ENCODE data around the gene DOHH.

DOHH gene

GRCh38 chr19:3459089-3459881, 41.2 kb downstream of the DOHH start:
- H3K27me3 ChIP-seq (ENCODE audit: insufficient read depth, low read length), result no peaks in the 10 kb centered on the region
- TF ChIP-seq CTCF (IDR thresholded peaks at IDR 0.05; ENCODE audit: low read length) (no peak), EZH2 (IDR thresholded peaks at IDR 0.05; ENCODE audit: borderline replicate concordance, low read length) (no peak)
- no peak overlapping the region for H3K27ac ChIP-seq (ENCODE audit: low read depth, low read length, poor library complexity, severe bottlenecking)
- H2AFZ ChIP-seq (ENCODE audit: low read length), result no peak overlapping the region
- H3F3A ChIP-seq (ENCODE audit: insufficient read depth, low read length), result no peaks in the 10 kb centered on the region
- H3K9me2 ChIP-seq (ENCODE audit: low read depth, low read length), result no peaks in the 10 kb centered on the region
- no peaks in the 10 kb centered on the region for H4K20me1 ChIP-seq (ENCODE audit: insufficient read depth, low read length)
- no peaks in the 10 kb centered on the region for H3K9me3 ChIP-seq (ENCODE audit: low read length)
- H3K4me3 ChIP-seq (ENCODE audit: low read depth, low read length, poor library complexity, severe bottlenecking), result no peak overlapping the region
- no peaks in the 10 kb centered on the region for H3K36me3 ChIP-seq (ENCODE audit: insufficient read depth, low read length)
- no peaks in the 10 kb centered on the region for H3K4me1 ChIP-seq (ENCODE audit: insufficient read depth, low read length, severe bottlenecking)
- no peak overlapping the region for H3K4me2 ChIP-seq (ENCODE audit: low read length)
- H3K9ac ChIP-seq (ENCODE audit: low read length), result no peak overlapping the region
- H3K79me2 ChIP-seq (ENCODE audit: insufficient read depth, low read length), result no peaks in the 10 kb centered on the region

DNA sequence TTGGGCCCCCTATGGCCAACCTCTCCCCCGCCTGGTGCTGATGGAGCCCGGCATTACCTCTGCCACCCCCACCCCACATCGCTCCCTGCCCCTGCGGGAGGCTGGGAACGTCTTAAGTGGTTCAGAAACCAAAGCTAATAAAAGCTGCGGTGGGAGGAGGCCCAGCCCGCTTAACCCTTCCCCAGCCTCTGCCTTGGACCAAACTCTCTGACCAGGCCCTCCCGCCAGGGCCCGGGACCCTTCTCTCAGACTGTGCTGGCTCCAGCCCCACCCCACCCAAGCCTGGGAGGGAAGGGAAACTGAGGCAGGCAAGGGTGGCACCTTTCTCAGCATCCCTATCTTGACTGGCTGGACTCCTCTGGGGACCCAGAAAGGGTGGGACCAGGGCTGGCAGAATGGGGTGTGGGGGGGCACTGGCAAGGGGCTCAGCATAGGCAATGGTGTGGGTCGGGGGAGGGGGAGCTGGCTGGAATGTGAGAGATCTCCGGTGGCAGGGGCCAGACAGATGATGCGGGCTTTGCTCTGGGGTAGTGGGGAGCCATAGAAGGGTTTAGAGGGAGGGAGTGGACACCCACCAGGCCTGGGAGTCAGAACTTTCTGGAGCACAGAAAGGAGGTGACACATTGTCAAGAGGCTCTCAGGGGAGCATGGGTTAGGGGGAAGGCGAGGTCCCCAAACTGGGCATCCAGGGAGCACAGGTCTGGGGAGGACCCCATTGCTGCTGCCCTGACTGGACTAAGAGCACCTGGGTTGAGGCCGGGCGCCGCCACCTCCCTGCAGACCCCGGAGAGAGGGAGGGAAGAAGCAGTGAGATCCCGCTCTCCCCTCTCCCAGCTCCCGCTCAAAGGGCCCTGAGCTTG, 42.0 kb downstream of the DOHH start:
- H3K9me2 ChIP-seq (ENCODE audit: low read depth, low read length), result no peaks in the 10 kb centered on the region
- H3K4me3 ChIP-seq (ENCODE audit: low read depth, low read length, poor library complexity, severe bottlenecking), result no peak overlapping the region
- H3K9me3 ChIP-seq (ENCODE audit: low read length), result no peaks in the 10 kb centered on the region
- no peak overlapping the region for H3K27ac ChIP-seq (ENCODE audit: low read depth, low read length, poor library complexity, severe bottlenecking)
- no peaks in the 10 kb centered on the region for H4K20me1 ChIP-seq (ENCODE audit: insufficient read depth, low read length)
- TF ChIP-seq EZH2 (IDR thresholded peaks at IDR 0.05; ENCODE audit: borderline replicate concordance, low read length) (no peak), CTCF (IDR thresholded peaks at IDR 0.05; ENCODE audit: low read length) (no peak)
- no peaks in the 10 kb centered on the region for H3K36me3 ChIP-seq (ENCODE audit: insufficient read depth, low read length)
- no peaks in the 10 kb centered on the region for H3K27me3 ChIP-seq (ENCODE audit: insufficient read depth, low read length)
- no peak overlapping the region for H3K4me2 ChIP-seq (ENCODE audit: low read length)
- H3F3A ChIP-seq (ENCODE audit: insufficient read depth, low read length), result no peaks in the 10 kb centered on the region
- H3K4me1 ChIP-seq (ENCODE audit: insufficient read depth, low read length, severe bottlenecking), result no peaks in the 10 kb centered on the region
- H3K79me2 ChIP-seq (ENCODE audit: insufficient read depth, low read length), result no peaks in the 10 kb centered on the region
- H2AFZ ChIP-seq (ENCODE audit: low read length), result no peak overlapping the region
- H3K9ac ChIP-seq (ENCODE audit: low read length), result no peak overlapping the region

DNA sequence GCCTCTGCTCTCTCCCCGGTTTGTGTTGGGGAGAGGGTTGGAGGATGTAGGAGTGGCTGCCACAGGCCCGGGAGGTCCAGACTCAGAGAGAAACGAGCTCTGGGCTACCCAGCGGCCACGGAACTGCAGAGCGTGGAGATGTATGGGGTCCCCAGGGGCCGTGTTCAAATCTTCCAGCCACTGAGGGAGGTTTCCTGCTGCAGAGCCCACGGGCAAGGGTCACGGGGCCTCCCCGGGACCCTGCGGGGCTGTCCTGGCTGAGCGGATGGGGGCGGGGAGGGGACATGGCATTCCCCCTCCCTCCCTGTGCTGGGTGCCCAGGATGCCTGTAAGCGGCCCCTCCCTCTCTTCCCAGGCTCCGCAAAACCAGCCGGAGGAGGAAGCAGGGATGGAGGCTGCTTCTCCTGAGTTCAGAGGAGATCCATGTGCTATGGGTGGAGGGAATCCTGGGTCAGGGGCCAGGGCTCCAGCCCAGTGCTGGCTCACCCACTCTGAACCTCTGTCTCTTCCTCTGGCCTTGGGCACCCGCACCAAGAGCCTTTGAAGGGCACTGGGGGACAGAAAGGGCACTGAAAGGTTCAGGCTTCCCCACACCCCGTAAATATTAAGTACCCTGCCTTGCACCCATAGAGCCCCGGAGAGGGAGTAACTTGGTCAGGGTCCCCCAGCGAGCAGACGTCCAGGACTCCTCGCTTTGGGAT, 42.8 kb downstream of the DOHH start:
- Histone ChIP-seq H3K9me2 (ENCODE audit: low read depth, low read length) (no peaks in the 10 kb centered on the region), H3K4me1 (ENCODE audit: insufficient read depth, low read length, severe bottlenecking) (no peaks in the 10 kb centered on the region), H2AFZ (ENCODE audit: low read length) (no peak overlapping the region), H3K4me3 (ENCODE audit: low read depth, low read length, poor library complexity, severe bottlenecking) (no peak overlapping the region), H3K27ac (ENCODE audit: low read depth, low read length, poor library complexity, severe bottlenecking) (no peak overlapping the region), H3K9ac (ENCODE audit: low read length) (no peak overlapping the region), H3K36me3 (ENCODE audit: insufficient read depth, low read length) (no peaks in the 10 kb centered on the region; the same call in 1 of the 2 replicates), H3K79me2 (ENCODE audit: insufficient read depth, low read length) (no peaks in the 10 kb centered on the region), H3K9me3 (ENCODE audit: low read length) (no peaks in the 10 kb centered on the region), H3K27me3 (ENCODE audit: insufficient read depth, low read length) (no peaks in the 10 kb centered on the region), H3F3A (ENCODE audit: insufficient read depth, low read length) (no peaks in the 10 kb centered on the region), H3K4me2 (ENCODE audit: low read length) (no peak overlapping the region), H4K20me1 (ENCODE audit: insufficient read depth, low read length) (no peaks in the 10 kb centered on the region)
- TF ChIP-seq EZH2 (IDR thresholded peaks at IDR 0.05; ENCODE audit: borderline replicate concordance, low read length), result no peak
- TF ChIP-seq CTCF (IDR thresholded peaks at IDR 0.05; ENCODE audit: low read length), result no peak
